ENCODE measurements around the gene DSG2. TPM values are rescaled to one million over a fixed set of nuclear protein-coding genes. Genes with fewer than 3 reads are reported as not detected.

DSG2 gene
- total and polyA plus RNA-seq, 3 donors from 2014 or later, result 5.9 to 8.6 (median 7.0) TPM

DNA sequence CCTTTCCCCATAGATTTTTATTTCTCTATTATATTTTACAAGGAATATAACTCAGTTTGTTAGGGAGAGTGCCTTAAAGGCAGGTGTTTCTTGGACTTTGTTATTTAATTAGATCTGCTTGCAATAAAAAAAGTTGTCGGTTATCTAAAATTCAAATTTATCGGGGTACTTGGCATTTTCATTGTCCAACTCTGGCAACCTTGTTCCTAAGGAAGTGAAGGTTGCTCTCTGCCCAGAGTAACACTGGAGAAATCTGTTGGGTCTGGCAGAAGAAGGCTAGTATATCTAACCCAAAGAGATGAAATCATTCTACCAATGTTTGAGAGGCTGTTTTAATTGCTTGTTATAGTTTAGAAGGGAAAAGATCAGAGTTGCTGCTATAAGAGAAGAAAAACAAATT lies 50.9 kb downstream of the DSG2 start:
- intact Hi-C loops (cut with DNase I; ENCODE audit: low total_unique reads), result no loop called here
- Histone ChIP-seq H3K4me1 (no peaks in the 10 kb centered on the region), H3K9me3 (no peaks in the 10 kb centered on the region), H3K27ac (no peak overlapping the region), H3K4me3 (no peak overlapping the region), H3K27me3 (no peaks in the 10 kb centered on the region), H3K36me3 (ENCODE audit: low read depth, missing control alignments) (no peaks in the 10 kb centered on the region)
- no peak for DNase-seq
- WGBS, 2 donors, result 85 to 86% methylated on average over 2 of the region's 2 CpGs
- TF ChIP-seq, protein P1, sequence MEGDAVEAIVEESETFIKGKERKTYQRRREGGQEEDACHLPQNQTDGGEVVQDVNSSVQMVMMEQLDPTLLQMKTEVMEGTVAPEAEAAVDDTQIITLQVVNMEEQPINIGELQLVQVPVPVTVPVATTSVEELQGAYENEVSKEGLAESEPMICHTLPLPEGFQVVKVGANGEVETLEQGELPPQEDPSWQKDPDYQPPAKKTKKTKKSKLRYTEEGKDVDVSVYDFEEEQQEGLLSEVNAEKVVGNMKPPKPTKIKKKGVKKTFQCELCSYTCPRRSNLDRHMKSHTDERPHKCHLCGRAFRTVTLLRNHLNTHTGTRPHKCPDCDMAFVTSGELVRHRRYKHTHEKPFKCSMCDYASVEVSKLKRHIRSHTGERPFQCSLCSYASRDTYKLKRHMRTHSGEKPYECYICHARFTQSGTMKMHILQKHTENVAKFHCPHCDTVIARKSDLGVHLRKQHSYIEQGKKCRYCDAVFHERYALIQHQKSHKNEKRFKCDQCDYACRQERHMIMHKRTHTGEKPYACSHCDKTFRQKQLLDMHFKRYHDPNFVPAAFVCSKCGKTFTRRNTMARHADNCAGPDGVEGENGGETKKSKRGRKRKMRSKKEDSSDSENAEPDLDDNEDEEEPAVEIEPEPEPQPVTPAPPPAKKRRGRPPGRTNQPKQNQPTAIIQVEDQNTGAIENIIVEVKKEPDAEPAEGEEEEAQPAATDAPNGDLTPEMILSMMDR (IDR thresholded peaks at IDR 0.05), result no peak

DNA sequence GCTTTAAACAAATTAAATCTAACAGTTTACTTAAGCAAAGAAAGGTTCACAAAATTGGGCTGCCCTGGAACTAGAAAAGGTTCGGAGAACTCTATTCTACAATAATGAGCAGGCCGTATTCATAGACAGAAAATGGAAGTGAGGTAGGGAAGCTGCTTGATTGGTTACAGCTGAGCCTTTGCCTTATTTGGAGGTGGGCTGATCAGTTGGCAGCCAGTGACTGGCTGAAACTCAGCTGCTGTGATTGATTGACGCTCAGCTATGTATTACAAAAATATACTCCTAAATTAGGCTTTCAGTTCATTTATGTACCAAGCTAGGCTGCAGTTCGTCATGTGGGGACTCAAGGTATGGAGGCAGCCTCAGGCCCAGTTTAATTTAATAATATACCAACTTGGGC lies 51.4 kb downstream of the DSG2 start:
- intact Hi-C loops (cut with DNase I; ENCODE audit: low total_unique reads), result no loop called here
- Histone ChIP-seq H3K4me1 (no peaks in the 10 kb centered on the region), H3K4me3 (no peak overlapping the region), H3K9me3 (no peaks in the 10 kb centered on the region), H3K36me3 (ENCODE audit: low read depth, missing control alignments) (no peaks in the 10 kb centered on the region), H3K27me3 (no peaks in the 10 kb centered on the region), H3K27ac (no peak overlapping the region)
- 62 to 63% methylated on average over 4 of the region's 4 CpGs for WGBS, 2 donors
- TF ChIP-seq, protein P1 (IDR thresholded peaks at IDR 0.05), result no peak
- TF ChIP-seq POLR2A (IDR thresholded peaks at IDR 0.05), result no peak
- DNase-seq, result no peak

DNA sequence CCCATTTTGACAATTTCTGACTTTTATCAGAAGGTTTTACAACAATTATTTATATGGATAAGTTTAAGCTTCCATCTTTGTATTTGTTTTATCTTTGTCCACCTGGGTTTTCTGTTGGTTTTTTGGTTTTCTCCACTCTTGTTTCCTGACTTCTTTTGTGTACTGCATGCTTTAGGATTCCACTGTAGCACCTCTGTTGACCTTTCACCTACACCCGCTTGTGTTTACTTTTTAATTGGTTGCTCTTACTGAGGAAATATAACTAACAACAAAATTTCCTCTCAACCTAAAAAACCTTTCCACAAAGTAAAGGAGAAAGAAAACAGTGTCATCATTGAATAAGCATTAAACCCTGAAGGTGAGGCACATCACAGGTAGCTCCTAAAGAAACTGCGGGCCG lies 53.9 kb downstream of the DSG2 start:
- Histone ChIP-seq H3K9me3 (no peaks in the 10 kb centered on the region), H3K27ac (no peak overlapping the region), H3K27me3 (no peaks in the 10 kb centered on the region), H3K36me3 (ENCODE audit: low read depth, missing control alignments) (no peaks in the 10 kb centered on the region), H3K4me1 (no peaks in the 10 kb centered on the region), H3K4me3 (no peak overlapping the region)
- TF ChIP-seq POLR2A (IDR thresholded peaks at IDR 0.05), result no peak
- intact Hi-C loops (cut with DNase I; ENCODE audit: low total_unique reads), result no loop called here
- 89 to 97% methylated on average over 3 of the region's 3 CpGs for WGBS, 2 donors
- DNase-seq, result no peak

DNA sequence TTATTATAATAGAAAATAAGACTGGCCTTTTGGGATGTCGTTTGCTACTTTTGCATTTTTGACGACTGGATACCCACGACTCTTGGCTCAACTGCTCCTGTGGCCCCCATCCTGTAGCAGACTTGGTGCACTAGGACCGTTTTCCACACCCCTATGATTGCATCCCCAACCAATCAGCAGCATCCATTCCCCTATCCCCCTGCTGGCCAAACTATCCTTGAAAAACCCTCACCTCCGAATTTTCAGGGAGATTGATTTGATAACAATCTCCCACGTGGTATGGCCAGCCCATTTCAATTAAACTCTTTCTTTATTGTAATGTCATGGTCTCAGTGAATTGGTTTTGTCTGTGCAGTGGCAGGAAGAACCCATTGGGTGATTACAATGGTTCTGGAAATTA lies 55.8 kb downstream of the DSG2 start:
- Histone ChIP-seq H3K4me3 (no peak overlapping the region), H3K27ac (no peak overlapping the region), H3K4me1 (no peaks in the 10 kb centered on the region), H3K9me3 (no peaks in the 10 kb centered on the region), H3K27me3 (no peaks in the 10 kb centered on the region), H3K36me3 (ENCODE audit: low read depth, missing control alignments) (no peaks in the 10 kb centered on the region)
- no peak for TF ChIP-seq POLR2A (IDR thresholded peaks at IDR 0.05)
- TF ChIP-seq, protein P1 (IDR thresholded peaks at IDR 0.05), result no peak
- DNase-seq, result no peak
- 56 to 57% methylated on average over 6 of the region's 6 CpGs for WGBS, 2 donors
- intact Hi-C loops (cut with DNase I; ENCODE audit: low total_unique reads), result no loop called here

DNA sequence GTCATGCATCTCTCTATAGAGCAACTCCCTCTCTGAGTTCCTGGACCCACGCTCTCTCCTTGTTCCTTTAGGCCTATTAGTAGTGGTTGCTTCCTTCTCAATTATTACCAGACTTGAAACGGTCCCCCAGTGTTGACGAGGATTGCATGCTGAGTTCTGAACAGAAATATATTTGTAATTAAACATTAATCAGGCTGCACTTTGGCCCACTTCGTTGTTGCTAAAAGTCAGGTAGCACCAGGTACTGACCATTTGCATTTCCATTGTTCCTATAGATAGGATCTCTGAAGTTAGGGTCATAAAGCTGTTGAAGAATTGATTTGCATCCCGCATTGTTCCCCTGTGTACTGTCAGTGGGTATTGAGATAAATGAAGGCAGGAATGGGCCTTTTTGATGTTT lies 56.8 kb downstream of the DSG2 start:
- H3K27ac ChIP-seq, result no peak overlapping the region
- no peaks in the 10 kb centered on the region for H3K9me3 ChIP-seq
- H3K27me3 ChIP-seq, result no peaks in the 10 kb centered on the region
- intact Hi-C loops (cut with DNase I; ENCODE audit: low total_unique reads), result no loop called here
- H3K36me3 ChIP-seq (ENCODE audit: low read depth, missing control alignments), result no peaks in the 10 kb centered on the region
- no peaks in the 10 kb centered on the region for H3K4me1 ChIP-seq
- WGBS, 2 donors, result 79 to 82% methylated on average over 5 of the region's 5 CpGs
- DNase-seq, result no peak
- TF ChIP-seq, protein P1 (IDR thresholded peaks at IDR 0.05), result no peak
- TF ChIP-seq POLR2A (IDR thresholded peaks at IDR 0.05), result no peak
- no peak overlapping the region for H3K4me3 ChIP-seq
